ENCODE data around the gene APOBEC3G.

DNA sequence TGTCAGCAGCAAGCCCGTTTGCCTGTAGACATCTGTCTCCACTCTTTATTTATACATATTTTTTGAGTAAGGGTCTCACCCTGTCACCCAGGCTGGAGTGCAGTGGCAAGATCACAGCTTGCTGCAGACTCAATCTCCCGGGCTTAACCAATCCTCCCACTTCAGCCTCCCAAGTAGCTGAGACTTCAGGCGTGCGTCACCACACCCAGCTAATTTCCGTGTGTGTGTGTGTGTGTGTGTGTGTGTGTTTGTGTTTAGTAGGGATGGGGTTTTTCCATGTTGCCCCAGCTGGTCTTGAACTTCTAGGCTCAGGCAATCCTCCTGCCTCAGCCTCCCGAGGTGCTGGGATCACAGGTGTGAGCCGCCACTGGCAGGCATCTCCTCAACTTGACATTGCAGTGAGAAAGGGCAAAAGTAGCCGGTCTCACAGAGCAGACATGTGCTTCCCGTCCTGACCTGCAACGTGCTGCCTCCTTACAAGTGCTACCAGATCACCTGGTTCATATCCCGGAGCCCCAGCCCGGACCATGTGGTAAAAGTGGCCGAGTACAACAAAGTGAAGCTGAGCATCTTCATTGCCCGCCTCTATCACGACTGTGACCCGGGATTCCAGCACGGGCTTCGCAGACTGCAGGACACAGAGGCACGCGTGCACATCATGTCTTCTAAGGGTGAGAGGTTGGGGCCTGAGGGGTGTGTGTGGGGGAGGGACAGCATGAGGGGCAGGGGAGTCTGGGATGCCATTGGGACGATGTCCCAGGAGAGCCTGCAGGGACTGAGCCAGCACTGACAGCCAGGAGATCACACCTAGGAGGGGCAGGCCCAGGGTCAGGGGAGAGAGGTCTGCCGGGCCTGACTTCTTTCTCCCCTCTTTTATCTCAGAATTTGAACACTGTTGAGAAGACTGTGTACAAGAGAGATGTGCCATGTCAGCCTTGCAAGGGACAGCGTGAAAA is 14.3 kb downstream of the APOBEC3G start:
- TF ChIP-seq, protein P1, sequence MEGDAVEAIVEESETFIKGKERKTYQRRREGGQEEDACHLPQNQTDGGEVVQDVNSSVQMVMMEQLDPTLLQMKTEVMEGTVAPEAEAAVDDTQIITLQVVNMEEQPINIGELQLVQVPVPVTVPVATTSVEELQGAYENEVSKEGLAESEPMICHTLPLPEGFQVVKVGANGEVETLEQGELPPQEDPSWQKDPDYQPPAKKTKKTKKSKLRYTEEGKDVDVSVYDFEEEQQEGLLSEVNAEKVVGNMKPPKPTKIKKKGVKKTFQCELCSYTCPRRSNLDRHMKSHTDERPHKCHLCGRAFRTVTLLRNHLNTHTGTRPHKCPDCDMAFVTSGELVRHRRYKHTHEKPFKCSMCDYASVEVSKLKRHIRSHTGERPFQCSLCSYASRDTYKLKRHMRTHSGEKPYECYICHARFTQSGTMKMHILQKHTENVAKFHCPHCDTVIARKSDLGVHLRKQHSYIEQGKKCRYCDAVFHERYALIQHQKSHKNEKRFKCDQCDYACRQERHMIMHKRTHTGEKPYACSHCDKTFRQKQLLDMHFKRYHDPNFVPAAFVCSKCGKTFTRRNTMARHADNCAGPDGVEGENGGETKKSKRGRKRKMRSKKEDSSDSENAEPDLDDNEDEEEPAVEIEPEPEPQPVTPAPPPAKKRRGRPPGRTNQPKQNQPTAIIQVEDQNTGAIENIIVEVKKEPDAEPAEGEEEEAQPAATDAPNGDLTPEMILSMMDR (IDR thresholded peaks at IDR 0.05): no peak
- no peak for TF ChIP-seq POLR2AphosphoS5 (IDR thresholded peaks at IDR 0.05)
- TF ChIP-seq POLR2A (IDR thresholded peaks at IDR 0.05): no peak
- TF ChIP-seq EP300 (IDR thresholded peaks at IDR 0.05; ENCODE audit: low read depth): no peak
